GM19023 (cell line): ENCODE results near the gene LYSMD3.

Experiments used
- ATAC-seq: cut with Tn5 transposase; IDR thresholded peaks from one replicate; pipeline ENCODE4 v1.9.1; 2021; ENCODE audit warnings: mild to moderate bottlenecking, moderate library complexity; ENCODE audit not compliant: unreplicated experiment

LYSMD3 gene

DNA sequence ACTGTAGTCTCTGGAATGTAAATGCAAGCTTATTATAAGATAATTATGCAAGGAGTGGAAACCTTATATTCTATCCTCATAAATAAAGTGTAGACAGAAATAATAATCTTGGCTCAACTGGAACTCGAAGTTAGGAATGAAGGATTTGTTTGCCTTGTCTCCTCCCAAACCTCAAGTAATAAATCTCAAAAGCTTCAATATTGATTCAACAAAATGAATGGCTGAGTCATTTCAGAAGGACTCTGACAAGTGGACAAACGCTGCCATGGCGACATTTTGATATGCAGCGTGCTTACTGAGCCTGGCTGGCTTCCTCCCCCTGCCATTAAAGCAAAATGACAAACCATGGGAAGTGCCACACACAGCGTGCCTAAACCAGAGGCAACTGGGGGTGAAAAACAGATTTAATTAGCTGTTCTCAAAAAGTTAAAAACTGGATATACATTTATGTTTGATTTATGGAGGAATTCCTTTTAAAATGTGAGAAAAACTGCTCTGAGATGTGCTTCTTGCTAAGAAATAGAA is 18.7 kb upstream of the LYSMD3 start:
- no peak for ATAC-seq

DNA sequence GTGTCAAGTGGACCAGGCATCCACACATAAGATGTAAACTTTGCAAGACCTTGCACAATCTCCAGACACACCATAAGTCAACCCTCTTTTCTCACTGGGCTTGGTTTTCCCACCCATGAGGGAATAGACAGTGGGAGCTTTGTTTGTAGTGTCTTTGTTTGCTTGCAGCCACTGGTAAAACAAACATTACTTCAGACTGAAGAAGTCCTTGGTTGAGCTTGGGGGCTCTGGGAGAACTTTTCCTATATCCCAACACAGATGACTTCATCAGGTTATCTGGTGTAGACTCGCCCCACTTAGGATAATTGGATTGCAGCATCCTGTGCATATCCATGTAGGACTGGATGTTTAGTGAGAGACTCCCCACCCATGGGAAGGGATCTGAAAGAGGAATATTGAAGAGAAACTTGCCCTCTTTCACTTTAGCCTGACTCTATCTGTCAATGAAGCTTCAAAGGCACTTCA is 17.7 kb upstream of the LYSMD3 start:
- no peak for ATAC-seq

DNA sequence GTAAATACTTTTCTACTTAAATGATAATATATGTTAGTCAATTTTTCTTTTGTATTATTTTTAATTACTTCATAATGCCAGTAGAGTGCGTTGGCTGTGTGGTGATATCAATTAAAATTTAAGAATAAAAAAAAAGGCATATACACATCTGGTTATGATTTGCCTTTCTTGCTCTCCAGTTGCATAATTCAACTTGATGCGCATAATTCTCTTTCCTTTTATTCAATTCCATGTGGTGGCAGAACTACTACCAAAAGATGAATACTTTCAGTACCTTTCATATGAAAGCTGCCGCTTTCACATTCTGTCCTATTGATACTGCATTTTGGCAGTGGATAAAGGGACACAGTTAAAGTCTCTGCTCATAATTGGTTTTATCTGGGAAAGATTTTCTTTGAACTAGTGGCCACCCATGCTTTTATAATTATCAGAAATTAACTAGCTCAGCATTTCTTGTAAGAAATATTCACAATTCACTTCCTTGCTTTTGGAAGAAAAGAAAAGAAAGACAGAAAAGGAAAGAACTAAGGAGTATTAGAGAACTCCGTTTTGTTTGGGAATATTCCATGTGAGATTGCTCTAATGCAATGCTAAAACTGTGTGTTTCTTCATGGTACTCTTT is 16.9 kb upstream of the LYSMD3 start:
- no peak for ATAC-seq

DNA sequence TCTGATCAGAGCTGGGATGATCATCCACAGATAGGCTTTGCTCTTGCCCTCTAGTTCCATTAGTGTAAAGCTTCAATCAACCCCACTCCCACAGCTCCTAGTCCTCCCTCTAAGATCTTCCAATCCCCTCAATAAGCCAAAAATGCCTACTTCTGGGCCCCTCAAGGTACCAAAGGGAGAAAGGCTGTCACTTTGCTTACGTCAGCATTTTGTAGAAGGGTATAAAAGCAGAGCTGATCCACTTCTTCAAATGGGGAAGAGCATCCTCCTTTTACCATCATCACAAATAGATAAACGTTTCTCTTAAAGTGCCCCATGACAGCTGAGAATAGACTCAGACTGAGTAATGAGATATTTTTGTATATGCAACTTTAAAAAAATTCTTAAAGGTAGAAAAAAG is 16.1 kb upstream of the LYSMD3 start:
- no peak for ATAC-seq

DNA sequence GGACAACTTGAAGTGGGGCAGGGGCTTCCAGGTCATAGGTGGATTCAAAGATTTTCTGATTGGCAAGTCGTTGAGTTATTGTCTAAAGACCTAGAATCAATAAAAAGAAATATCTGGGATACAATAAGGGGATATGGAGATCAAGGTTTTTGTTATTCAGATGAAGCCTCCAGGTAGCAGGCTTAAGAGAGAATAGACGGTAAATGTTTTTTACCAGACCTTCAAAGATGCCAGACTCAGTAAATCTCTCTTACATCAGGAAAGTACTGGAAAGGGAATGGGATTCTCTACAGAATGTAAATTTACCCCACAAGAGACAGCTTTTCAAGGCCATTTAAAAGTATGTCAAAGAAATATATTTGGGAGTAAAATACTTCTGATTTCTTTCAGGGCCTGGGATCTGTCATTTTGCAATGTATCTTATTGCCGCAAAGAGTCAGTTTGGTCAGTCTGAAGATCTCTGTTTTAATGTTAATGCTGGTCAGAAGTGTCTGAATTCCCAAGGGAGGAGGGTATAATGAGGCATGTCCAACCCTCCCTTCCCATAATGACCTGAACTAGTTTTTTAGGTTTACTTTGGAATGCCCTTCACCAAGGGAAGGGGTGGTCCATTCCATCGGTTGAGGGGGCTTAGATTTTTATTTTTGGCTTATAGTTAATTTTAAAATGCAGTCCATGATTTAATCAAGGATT is 13.6 kb upstream of the LYSMD3 start:
- ATAC-seq, result no peak

DNA sequence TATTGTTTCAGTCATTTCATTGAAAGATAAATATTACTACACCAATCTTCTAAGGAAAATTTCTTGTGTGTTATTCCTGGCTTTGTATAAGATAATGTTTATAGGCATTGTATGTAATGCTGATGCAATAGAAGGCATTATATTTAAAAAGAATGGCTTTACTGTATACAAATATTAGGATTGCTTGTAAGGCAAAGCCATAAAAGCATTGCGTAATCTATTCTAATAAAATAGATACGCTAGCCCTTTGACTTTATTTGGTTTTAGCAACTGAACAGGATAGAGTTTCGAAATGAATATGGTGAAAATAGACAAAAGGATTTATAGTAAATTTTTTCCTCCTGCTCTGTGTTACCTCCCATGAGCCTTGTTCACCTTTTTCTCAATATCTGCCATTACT is 5.5 kb upstream of the LYSMD3 start:
- ATAC-seq, result no peak

DNA sequence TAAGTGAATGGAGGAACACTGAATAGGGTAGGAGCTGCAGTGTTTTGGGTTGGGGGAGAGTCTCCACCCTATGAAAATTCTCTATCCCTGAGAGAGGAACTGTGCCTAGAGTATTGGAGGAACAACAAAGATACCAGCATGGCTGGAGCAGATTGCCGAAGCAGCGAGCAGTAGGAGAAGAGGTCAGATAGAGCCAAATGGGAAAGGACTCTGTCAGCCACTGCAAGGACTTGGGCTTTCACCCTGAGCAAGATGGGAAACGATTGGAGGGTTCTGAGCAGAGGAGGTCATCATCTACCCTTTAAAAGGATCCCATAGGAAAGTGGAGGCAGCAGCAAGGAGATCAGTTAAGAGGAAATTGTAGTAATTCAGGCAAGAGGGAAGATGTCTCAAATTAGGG is 4.4 kb upstream of the LYSMD3 start:
- ATAC-seq, result no peak

DNA sequence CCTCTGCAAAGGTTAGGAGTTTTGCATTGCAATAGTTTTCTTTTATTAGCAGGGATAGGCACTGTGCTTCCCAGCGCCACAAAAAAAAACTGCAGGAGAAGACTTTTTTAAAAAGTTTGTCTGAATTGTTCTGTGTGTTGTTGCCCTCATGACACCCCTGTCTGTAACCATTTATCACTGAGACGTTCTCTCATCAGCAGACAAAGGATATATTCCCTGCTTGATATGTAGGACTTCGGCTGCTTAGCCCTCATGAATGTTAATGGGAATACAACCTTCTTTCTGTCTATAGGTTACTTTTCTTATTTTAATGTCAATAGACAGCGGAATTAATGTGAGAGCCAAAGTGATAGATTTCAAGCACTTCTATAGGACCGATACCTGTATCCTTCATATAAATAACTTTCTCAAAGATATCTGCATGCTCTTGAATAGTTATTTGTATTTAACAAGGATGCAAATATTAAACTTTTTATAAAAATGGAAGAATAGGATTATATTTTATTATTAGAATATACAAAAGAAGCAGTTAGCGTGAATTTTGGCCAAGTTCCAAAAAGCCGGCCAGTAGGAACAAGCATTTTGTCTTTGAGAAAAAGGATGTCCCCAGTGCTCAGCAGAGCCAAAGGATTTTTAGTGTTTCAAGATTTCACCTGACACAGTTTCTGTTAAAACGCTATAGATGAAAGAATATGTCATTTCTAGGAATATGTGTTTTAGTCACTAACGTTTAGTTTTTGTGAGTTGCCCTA is 1.5 kb upstream of the LYSMD3 start:
- ATAC-seq, result no peak

DNA sequence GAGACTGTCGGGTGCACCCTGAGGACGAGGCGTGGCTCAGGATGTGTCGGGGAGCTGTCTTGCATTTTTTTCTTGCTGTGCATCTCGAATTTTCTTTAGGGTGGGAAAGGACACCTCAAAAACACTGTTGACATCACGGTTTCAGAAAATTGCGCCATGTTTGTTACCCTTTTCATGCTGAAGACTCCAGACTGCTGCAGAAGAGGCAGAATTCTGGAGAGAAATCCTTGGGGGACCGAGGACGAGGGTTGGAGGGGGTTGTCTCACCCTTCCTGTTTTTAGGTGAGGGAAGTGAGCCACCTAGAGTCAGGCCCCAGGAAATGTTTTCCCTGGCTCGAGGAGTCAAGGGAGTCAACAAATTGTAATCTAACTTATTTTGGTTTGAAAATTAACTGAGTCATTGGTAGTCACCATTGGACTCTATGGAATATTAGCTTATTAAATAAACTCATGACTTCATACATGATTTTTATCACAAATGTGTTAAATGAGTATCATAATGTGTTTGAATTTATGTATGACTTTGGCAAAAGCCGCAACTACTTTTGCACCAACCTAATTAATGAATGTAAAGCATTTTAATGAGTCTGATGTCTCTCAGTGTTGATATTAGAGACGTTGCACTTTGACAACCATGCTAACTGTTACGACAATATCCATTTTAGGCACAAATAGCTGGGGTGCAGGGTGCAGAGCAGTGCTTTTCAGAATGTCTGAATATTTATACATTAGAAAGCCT is 724 bp upstream of the LYSMD3 start:
- peak; percentile 53 for ATAC-seq

DNA sequence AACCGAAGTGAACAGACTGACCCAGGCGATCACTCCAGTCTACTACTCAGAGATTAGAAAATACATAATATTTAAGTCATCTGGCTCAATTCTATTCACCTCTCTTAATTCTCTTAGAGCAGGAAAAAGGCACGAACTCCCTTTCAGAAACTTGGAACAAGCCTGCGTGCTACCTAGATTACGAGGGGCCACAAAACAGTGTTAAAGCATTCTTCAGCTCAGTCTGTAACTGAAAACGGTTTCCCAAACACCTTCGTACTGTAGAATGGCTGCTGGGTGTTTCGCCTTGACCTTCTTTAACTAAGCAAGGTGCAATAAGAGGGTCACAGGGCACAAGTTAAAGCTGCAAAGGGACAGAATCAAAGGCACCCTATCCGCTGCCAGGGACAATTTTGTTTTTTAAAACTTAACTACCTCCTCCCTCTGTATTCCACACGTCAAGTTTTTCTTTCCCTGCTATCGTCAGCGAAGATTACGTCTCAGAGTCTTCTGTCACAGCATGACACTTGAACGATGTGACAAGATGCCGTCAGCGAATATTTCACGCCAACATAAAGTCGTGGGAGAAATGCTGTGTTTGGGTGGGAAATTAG is 687 bp downstream of the LYSMD3 start:
- ATAC-seq, result peak; percentile 4

DNA sequence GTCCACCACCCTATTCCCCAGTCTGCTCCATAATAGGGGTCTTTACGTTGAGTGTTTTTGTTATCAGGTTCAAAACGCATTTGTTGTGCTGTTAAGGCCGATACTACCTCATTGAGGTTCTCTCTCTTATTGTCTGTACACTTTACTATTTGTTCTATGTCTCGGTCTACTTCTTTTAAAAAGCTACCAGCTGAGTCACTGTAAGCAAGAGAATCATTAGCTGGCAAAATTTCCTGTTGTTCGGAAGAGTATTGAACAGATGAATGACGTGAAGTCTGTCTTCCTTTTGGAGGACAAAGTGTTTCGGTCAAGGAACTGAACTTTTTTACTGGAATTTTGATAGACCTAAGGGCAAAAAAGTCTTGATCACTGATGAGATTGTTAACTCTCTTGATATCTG is 10.3 kb downstream of the LYSMD3 start:
- no peak for ATAC-seq

DNA sequence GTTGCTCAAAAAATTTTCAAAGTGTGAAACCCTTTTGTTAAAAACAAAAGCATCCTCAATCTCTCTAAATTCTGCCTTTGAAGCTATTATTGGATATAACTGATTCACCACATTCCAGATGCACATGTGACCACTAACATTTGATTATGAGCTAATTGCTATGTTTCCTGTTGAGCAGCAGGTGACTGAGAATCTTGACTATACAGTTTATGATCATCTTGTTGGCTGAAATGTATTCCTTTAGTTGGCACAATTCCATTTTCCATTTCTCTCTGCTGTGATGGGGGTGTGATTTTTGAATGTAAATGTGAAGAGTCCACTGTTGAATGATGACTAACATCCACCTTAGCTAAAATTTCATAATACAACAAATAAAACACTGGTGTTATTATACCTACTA is 10.7 kb downstream of the LYSMD3 start:
- ATAC-seq, result no peak

DNA sequence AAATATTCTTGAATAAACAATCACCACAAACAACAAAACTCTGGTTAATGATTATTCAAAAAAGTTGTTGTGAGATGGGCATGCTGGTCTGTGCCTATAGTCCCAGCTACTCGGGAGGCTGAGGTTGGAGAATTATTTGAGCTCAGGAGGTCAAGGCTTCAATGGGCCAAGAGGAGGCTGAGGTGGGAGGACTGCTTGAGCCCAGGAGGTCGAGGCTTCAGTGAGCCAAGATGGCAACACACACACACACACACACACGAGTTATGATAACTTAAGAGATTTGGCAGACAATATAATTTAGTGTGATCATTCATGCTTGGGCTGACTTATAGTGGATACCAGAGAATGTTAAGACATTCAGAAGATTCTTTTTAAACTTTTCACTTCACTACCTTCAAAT is 14.9 kb downstream of the LYSMD3 start:
- no peak for ATAC-seq

DNA sequence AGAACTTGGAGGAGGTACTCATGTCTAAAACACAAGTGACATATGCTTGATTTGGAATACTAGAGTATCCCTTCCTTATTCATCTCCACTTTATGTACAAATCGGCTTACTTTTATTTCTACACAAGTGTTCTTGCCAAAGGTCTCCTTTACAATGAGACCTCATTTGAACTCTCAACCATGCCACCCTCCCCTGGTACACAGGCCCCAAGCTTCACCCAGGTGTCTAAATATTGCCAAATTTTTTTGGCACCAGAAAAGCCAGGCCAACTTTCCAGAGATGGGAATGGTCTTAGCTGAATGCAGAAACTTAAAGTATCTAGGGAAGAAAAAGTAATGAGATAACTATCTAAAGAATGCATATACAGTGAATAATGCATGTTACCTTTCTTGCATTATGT is 18.9 kb downstream of the LYSMD3 start:
- ATAC-seq, result no peak

DNA sequence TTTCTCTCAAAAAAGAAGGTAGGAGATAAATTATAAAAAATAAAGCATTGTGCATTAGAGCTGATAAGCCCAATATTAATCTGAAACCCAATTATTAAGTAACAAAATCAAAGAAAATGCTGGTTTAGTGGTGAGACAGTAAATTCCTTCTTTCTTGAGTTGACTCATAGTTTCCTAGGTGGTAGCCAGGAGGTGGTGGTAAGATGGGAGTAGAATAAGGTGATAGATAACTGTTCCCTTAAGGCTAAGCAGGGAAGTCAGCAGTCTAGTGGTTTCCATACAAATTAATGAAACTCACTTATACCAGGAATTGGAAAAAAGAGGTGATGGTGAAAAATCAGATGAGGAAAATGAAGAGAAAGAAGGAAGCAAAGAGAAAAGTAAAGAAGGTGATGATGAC is 23.2 kb downstream of the LYSMD3 start:
- ATAC-seq, result no peak

DNA sequence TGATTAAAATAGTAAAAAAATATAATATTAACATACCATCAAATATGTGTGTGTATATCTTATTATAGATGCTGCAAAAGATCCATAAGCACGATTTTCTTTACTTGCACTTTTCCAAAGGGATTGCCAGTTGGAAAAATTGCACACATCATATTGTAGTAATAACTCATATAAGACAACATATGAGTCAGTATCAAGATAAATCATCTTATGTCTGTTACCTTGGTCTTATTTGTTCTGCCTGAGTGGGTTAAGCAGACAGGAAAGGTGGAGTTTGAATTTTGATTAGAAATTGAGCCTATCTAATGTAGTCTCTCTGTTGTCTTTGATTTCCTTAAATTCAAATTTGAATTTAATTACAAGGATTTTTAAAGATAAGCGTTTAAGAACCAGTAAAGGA is 24.6 kb downstream of the LYSMD3 start:
- no peak for ATAC-seq

DNA sequence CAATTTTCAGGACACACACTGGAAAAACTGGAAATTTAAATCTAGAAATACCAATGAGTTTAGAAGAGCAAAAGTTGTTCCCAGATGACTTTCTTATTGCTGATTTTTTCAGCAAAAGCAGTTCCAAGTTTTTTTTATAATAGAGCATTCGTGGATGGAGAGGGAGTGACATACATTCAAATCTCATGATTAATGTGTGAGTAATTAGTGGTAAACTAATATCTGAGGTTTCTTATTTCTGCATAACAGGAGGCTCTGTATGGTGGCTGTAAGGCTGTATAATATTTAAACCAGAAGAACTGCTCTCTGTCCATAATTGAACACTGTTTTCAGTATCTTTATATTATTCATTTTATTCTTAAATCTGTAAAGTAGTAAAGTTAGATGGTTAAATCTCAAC is 25.8 kb downstream of the LYSMD3 start:
- ATAC-seq, result no peak

DNA sequence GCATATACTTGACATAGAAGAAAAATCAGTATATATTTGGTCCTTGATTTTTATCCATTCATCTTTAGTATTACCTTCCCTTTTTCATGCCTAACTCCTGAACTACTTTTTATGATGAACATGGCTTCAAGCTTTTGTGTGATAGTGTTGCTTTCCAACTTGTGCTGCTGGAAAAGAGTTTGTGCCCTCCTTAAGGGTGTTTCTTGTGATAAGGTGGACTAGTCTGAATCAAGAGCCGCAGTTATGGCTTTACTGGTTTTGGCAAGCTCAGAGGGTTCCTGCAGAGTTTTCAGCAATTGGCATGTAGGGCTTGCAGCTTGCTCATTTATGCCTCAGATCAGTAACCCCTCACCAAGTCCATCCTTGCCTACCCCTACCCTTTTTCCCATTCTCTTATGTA is 34.2 kb downstream of the LYSMD3 start:
- ATAC-seq, result no peak

DNA sequence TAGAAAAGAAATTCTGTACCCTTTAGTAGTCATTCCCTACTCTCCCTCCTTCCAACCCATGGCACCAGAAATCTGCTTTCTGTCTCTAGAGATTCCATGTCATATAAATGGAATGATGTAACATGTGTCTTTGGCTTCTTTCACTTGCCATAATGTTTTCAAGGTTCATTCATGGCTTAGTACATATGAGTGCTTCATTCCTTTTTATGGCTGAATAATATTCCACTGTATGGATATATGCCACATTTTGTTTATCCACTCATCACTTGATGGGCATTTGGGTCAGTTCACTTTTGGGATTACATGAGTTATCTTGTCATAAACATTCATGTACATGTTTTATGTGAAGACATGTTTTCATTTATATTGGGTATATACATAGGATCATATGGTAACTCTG is 35.3 kb downstream of the LYSMD3 start:
- ATAC-seq, result no peak

DNA sequence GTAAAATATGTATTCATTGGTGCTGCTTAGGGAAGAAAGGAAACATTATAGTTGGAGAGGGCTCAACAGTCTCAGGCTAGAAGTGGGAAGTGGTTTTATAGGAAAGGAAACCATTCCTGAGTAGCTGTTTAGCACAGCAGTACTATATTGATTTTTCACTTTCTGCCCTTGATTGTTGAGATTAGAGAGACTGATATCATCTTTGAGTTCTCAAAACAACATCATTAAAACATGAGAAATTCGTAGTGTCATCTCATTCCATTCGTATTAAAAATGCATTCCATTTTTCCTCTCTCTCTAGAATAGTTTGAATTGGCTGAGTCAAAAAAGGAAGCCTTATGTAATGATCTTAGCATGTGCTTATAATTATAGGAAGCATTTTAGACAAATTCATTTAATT is 40.6 kb downstream of the LYSMD3 start:
- ATAC-seq, result no peak

DNA sequence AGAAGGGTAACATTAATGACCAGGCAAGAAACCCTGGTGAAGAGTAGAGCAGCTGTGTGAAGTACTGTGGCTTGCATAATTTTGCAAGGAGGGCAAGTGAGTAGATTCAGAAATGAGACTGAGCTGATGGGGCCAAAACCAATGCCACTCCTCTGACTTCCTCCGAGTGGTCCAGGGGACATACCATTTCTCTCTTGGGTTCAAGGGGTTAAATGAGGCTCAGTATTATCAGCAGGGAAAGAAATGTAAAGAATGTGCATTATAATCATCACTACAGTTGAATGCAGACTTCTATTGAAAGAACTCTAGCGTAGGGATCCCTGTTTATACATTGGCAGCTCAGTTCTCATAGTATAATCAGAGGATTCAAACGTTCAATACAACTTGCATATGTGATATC is 44.8 kb downstream of the LYSMD3 start:
- ATAC-seq, result no peak
